ENCODE data around the gene ELOVL5.

ELOVL5 gene

DNA sequence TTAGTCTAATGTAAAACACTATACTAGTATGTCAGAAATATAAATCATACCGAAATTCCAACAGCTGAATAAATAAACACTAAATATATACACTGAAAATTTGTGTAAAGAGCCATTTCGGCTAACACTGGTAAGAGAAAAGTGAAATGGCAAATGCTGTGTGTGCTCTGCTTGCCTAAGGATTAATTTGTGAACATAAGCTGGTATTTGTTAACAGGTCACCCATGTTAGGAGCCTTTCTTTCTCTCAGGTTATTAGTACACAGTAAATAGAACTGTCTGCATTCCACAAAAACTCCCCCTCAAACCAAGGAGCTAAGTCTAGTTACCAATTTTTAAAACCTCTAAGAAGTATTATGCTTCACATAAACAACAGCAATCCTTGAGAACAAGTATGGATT, 27.0 kb downstream of the ELOVL5 start:
- H3K4me2 ChIP-seq (ENCODE audit: low read depth, low read length, poor library complexity, severe bottlenecking): no peak overlapping the region
- no peaks in the 10 kb centered on the region for H3K27me3 ChIP-seq (ENCODE audit: low read length)
- no peaks in the 10 kb centered on the region for H3K36me3 ChIP-seq (ENCODE audit: low read length)
- peaks cover 64% of the 10 kb centered on the region for H4K20me1 ChIP-seq (ENCODE audit: low read depth, low read length)
- no peak overlapping the region for H2AFZ ChIP-seq (ENCODE audit: low read depth, low read length, severe bottlenecking)
- no peaks in the 10 kb centered on the region for H3K9me3 ChIP-seq (ENCODE audit: insufficient read depth, low read length)
- no peak overlapping the region for H3K4me3 ChIP-seq (ENCODE audit: insufficient read depth, low read length, poor library complexity, severe bottlenecking)
- no peaks in the 10 kb centered on the region for H3K9me2 ChIP-seq (replicated peaks; ENCODE audit: insufficient read depth, low read length)
- no peak for TF ChIP-seq CTCF (IDR thresholded peaks at IDR 0.05; ENCODE audit: insufficient read depth, low read length, poor library complexity, severe bottlenecking)
- TF ChIP-seq EZH2phosphoT487 (conservative IDR thresholded peaks at IDR 0.05; ENCODE audit: low read length): no peak
- peaks cover 98% of the 10 kb centered on the region for H3K79me2 ChIP-seq (ENCODE audit: insufficient read depth, low read length)
- peaks cover 16% of the 10 kb centered on the region; the same call in 1 of the 2 replicates for H3F3A ChIP-seq (ENCODE audit: insufficient read depth)
- no peak overlapping the region for H3K27ac ChIP-seq (ENCODE audit: low read depth, low read length)
- H3K9ac ChIP-seq (ENCODE audit: low read length): no peak overlapping the region

DNA sequence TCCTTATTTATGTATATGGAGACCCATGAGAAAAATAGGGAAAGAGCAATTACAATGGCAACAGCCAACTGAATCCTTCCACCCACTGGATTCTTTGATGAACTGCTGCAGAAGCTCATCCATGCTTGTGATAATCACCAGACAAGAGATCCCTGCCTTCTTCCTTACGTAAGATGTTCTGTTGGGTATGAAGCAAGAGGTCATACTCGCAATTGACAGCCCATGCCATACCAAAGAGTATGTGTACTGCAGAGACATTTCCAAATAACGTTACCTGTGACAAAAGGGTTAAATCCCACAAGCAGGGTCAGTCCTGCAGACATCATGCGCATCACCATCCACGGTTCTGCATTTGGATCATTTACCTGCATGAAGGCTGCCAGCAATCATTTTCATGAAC, 27.8 kb downstream of the ELOVL5 start:
- H3K9ac ChIP-seq (ENCODE audit: low read length): no peak overlapping the region
- H3K9me3 ChIP-seq (ENCODE audit: insufficient read depth, low read length): no peaks in the 10 kb centered on the region
- H3K27me3 ChIP-seq (ENCODE audit: low read length): no peaks in the 10 kb centered on the region
- H4K20me1 ChIP-seq (ENCODE audit: low read depth, low read length): peaks cover 71% of the 10 kb centered on the region
- H3K4me2 ChIP-seq (ENCODE audit: low read depth, low read length, poor library complexity, severe bottlenecking): no peak overlapping the region
- no peak overlapping the region for H2AFZ ChIP-seq (ENCODE audit: low read depth, low read length, severe bottlenecking)
- peaks cover 98% of the 10 kb centered on the region for H3K79me2 ChIP-seq (ENCODE audit: insufficient read depth, low read length)
- H3K36me3 ChIP-seq (ENCODE audit: low read length): no peaks in the 10 kb centered on the region
- no peaks in the 10 kb centered on the region for H3K9me2 ChIP-seq (replicated peaks; ENCODE audit: insufficient read depth, low read length)
- TF ChIP-seq EZH2phosphoT487 (conservative IDR thresholded peaks at IDR 0.05; ENCODE audit: low read length) (no peak), CTCF (IDR thresholded peaks at IDR 0.05; ENCODE audit: insufficient read depth, low read length, poor library complexity, severe bottlenecking) (no peak)
- peaks cover 16% of the 10 kb centered on the region; the same call in 1 of the 2 replicates for H3F3A ChIP-seq (ENCODE audit: insufficient read depth)
- no peak overlapping the region for H3K4me3 ChIP-seq (ENCODE audit: insufficient read depth, low read length, poor library complexity, severe bottlenecking)
- H3K27ac ChIP-seq (ENCODE audit: low read depth, low read length): no peak overlapping the region

DNA sequence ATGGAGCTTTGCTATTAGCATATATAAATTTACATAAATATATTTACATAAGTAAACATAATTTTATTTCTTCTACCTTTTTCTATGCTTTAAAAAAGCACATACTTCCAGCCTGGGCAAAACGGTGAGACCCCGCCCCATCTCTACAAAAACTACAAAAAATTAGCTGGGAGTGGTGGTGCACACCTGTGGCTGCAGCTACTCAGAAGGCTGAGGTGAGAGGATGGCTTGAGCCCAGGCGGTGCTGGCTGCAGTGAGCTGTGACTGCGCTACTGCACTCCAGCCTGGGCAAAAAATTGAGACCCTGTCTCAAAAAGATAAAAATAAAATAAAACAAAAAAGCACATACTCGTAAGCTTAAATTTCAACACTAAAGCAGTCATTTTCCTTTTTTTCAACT, 30.3 kb downstream of the ELOVL5 start:
- no peaks in the 10 kb centered on the region for H3K9me3 ChIP-seq (ENCODE audit: insufficient read depth, low read length)
- H3K4me2 ChIP-seq (ENCODE audit: low read depth, low read length, poor library complexity, severe bottlenecking): no peak overlapping the region
- no peak overlapping the region for H3K9ac ChIP-seq (ENCODE audit: low read length)
- H3K4me3 ChIP-seq (ENCODE audit: insufficient read depth, low read length, poor library complexity, severe bottlenecking): no peak overlapping the region
- H2AFZ ChIP-seq (ENCODE audit: low read depth, low read length, severe bottlenecking): no peak overlapping the region
- peaks cover 16% of the 10 kb centered on the region; the same call in 1 of the 2 replicates for H3F3A ChIP-seq (ENCODE audit: insufficient read depth)
- H3K9me2 ChIP-seq (replicated peaks; ENCODE audit: insufficient read depth, low read length): no peaks in the 10 kb centered on the region
- TF ChIP-seq CTCF (IDR thresholded peaks at IDR 0.05; ENCODE audit: insufficient read depth, low read length, poor library complexity, severe bottlenecking) (no peak), EZH2phosphoT487 (conservative IDR thresholded peaks at IDR 0.05; ENCODE audit: low read length) (no peak)
- no peaks in the 10 kb centered on the region for H3K36me3 ChIP-seq (ENCODE audit: low read length)
- H3K27ac ChIP-seq (ENCODE audit: low read depth, low read length): no peak overlapping the region
- no peaks in the 10 kb centered on the region for H3K27me3 ChIP-seq (ENCODE audit: low read length)
- H3K79me2 ChIP-seq (ENCODE audit: insufficient read depth, low read length): peaks cover 98% of the 10 kb centered on the region
- H4K20me1 ChIP-seq (ENCODE audit: low read depth, low read length): peaks cover 81% of the 10 kb centered on the region

All from SU-DHL-6 (cell line).